NCI-H1092 treated with DMSO at 0.1 percent for 48 hours (cell line): ENCODE measurements around the gene SPINK9.

ENCODE experiments used
- DNase-seq: peaks from one replicate; lab custom pipeline; 2025; lab: John Stamatoyannopoulos, UW

The SPINK9 gene

GRCh38 chr5:148368299-148368698, 32.9 kb downstream of the SPINK9 start:
- DNase-seq: no peak

DNA sequence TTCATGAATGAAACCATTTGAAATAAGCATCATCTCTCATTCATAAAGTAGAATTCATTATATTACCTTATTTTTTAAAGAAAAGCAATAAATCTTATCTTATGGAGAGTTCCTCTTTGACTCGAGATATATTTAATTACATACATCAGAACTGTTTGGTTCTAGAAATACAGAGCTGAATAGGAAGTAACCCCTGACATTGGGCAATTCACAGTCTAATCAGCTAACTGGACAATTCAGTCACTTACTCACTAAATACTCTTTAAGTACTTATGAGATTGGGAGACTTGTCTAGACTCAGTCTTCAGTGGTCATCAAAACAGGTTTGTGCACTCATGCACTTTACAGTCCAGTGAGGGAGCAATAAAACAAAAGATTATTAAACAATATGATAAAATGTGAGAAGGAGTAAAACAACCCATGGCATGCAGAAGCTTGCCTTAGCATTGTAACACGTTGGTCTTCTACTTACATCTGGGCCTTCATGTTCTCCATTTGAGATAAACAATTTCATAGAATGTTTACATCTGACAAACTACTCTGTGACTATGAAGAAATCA, 36.9 kb downstream of the SPINK9 start:
- DNase-seq: no peak

DNA sequence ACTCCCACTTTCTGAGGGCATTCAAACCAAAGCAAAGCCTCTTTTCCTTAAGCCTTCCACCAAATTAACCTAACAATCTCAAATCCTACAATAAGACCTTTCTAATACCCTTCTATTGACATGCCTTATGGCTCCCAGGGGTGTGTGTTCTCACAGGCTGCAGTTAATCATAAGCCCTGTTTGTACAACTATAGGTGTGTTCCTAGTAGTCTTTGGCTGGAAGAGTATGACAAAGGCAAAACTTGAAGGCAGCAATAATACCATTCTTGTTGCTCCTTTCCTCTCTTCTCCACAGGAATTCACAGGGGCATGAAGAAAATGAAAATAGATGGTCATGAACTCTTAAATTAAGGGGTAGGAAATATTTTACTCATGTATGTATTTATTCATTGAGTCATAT, 37.5 kb downstream of the SPINK9 start:
- DNase-seq: no peak

DNA sequence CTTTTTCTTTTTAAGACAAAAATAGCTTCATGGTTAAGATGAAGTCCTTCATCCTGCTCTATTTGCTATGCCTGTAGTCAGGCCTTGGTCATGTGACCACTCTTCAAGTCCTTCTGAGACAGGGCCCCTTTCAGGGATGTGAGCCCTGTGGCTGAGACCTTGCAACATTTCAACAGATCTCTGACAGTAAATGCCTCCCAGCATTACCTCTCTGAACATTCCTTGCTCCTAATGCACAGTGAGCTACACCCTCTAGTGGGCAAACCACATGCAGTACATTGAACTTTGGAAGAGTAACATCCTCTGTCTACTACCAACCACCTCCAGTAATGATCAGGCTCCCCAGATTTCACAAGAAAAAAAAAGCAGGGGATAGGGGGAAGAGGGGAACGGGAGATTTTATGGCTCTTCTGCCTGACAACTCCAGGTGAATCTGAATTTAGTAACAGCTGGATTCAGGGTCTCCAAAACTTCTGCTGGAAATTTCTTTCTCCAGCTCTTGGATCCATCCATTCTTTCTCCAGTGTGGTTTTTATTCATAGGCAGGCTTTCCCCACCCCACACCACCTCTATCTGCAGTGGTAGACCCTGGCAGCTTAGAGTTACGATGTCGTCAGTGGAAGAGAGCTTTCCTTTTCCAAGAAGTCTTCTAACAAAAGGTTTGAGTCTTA, 39.5 kb downstream of the SPINK9 start:
- peak; percentile 12 for DNase-seq

GRCh38 chr5:148376198-148376597, 40.8 kb downstream of the SPINK9 start:
- DNase-seq: no peak

- no peak for DNase-seq
These were observed 43.3 kb downstream of the SPINK9 start for GRCh38 chr5:148378670-148379069.

DNA sequence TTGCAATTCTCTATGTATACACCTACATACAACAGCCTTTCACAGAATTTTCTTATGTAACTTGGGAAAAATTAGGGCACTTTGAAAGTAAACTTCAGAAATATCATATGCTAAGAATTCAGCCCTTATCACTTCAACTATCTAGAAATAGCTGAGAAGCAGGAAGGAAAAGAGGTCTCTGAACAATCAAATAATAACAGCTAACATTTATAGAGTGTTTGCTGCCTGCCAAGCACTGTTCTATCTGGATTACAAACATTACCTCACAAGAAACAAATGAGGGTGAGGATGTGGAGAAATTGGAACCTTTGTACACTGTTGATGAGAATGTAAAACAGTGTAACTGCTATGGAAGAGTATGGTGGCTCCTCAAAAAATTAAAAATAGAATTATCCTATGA, 44.0 kb downstream of the SPINK9 start:
- DNase-seq: no peak

DNA sequence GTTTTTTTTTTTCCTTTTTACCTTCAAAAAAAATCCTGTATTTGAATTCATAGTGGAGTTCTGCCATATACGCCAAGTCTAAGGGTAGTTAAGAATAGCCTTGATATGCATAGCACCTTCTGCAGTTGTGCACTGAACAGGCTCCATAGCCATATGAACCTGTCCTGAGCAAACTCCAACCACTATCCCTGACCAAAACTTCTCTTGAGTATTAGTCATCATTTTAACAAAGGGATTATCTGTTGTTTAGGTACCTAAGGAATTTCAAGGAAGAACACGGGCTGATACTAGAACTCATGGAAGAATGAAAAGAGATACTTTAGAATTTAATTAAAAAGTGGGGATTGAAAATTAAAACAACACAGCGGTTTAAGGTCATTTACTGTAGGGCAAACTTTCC, 46.5 kb downstream of the SPINK9 start:
- no peak for DNase-seq

GRCh38 chr5:148382961-148383360, 47.6 kb downstream of the SPINK9 start:
- DNase-seq: no peak

DNA sequence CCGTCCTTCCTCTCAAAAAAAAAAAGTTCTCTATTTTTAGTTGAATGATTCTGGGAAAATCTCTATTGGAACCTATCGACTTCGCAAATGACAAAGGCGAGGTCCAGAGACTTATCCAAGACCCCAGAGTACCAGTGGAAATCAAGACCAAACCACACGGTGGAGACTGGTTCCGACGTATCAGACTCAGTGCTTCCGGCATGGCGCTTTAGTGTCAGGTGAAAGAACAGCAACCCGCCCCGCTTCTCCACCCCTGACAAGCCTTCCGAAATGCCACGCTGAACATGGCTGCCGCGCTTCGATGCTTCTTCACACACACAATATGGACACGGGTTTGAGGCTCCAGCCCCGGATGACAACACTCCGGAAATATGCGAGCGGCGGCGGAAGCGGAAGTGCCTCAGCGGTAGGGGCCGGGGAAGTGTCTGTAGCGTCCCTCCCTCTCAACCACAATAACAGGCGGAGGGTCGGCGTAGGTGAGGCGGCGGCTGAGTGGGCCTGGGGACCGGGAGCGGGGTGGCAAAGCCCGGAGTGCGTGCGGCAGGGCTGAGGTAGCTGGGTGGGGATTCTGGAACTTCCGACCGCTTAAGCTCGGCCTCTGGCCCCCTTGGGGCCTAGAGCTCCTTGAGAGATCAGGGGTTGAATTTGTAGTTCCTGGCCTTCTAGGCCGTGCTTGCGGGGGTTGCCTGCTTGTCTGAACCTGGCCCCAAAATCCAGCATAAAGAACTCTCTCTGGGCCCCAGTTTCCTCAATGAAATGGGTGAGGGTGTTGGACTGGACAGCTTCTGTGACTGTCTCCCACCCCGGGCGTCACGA, 48.4 kb downstream of the SPINK9 start, which contains the start of gene FBXO38:
FBXO38 (plus strand) TSS at position 395 of the 816 bp plus-strand sequence. CDS start 10,819 bp downstream, outside the sequence.
- peak; percentile 95 for DNase-seq

DNA sequence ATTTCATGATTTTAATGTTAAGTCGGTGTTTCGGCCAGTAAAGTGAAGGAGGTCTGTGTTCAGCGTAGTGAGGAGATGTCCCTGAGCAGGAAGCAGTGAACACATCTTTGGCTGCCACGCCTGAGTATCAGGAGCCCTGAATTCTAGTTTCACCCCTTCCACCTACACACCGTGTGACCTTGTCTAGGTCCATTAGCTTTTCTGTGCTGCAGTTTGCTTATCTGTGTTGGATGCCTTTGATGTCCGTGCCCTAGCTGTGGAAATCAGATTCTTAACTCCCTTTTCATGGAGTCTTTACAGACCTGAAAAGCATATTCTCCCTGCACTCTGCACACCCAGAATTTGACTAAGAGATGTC, 49.0 kb downstream of the SPINK9 start:
- no peak for DNase-seq

DNA sequence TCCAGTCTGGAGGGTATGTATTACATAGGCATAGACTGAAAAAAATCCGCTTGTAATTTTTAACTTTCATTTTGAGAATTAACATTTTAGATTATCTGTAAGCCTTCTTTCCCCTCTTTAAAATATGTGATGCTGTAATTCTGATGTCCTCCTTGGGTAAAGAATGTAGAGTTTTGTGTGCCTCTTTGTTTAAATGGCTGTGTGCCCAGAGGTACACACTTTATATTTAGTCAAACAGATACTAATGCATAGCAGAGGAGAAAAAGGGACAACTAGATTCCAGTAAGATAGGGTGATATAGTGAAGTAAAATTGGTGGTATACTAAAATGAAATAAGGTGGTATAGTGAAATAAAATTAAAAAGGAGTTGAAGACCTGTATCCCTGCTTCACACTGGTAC, 49.7 kb downstream of the SPINK9 start:
- DNase-seq: no peak

- DNase-seq: no peak
These were observed 50.7 kb downstream of the SPINK9 start for GRCh38 chr5:148386041-148386440.

DNA sequence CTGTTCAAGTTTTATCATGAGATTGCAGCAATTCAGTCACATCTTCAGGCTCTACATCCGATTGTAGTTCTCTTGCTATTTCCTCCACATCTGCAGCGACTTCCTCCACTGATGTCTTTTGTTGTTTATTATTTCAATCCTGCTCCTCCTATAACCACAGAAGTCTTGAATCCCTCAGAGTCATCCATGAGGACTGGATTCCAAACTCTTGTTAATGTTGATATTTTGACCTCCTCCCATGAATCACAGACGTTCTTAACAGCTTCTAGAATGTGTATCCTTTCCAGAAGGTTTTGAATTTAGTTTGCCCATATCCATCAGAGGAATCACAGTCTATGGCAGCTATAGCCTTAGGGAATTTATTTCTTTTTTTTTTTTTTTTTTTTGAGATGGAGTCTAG, 52.0 kb downstream of the SPINK9 start:
- DNase-seq: no peak

DNA sequence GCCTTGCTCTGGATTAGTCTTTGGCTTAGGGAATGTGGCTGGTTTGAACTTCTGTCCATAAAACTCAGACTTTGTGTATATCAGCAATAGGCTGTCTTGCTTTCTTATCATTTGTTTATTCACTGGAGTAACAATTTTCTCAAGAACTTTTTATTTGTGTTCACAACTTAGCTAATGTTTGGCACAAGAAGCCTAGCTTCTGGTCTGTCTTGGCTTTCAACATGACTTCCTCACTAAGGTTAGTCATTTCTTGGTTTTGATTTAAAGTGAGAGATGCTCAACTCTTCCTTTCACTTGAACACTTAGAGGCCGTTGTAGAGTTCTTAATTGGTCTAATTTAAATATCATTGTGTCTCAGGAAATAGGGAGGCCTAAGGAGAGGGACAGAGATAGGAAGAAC, 53.3 kb downstream of the SPINK9 start:
- no peak for DNase-seq
